HFFc6 (cell line): ENCODE measurements around the gene SOWAHC. TPM values are rescaled to one million over a fixed set of nuclear protein-coding genes. Genes with fewer than 3 reads are reported as not detected.
"Not testable (repeated sequence)": the region's sequence is repeated elsewhere in the genome, so short reads cannot be mapped to it uniquely, and the experiment has no call there.

ENCODE experiments used
- DNase-seq: peaks from one replicate; pipeline ENCODE4 v3.0.0-alpha.2; 2018
- H3K27ac Mint-ChIP-seq: 2 replicates; pipeline ENCODE4 v1.8.0; 2020; ENCODE audit warnings: mild to moderate bottlenecking, mixed read lengths
- H3K27me3 Mint-ChIP-seq: 2 replicates; pipeline ENCODE4 v1.8.0; 2021; ENCODE audit warnings: mild to moderate bottlenecking, moderate library complexity, mixed read lengths; ENCODE audit not compliant: insufficient read depth
- H3K36me3 Mint-ChIP-seq: 2 replicates; pipeline ENCODE4 v1.8.0; 2021; ENCODE audit warnings: low read depth, mixed read lengths
- H3K4me1 Mint-ChIP-seq: 2 replicates; pipeline ENCODE4 v1.8.0; 2020; ENCODE audit warnings: low read depth, mixed read lengths
- H3K4me3 Mint-ChIP-seq: 2 replicates; pipeline ENCODE4 v1.8.0; 2020; ENCODE audit warnings: mild to moderate bottlenecking, moderate library complexity, mixed read lengths
- H3K9me3 Mint-ChIP-seq: 2 replicates; pipeline ENCODE4 v1.8.0; 2020; ENCODE audit warnings: mild to moderate bottlenecking, mixed read lengths
- total RNA-seq, 6 experiments: library from RNA; stranded (reverse); fragmentation: NEBNext Ultra II Directional; extraction: Animal tissue kit (Norgen Biotek cat#: 25700); gene quantifications; 2 replicates in 1 of 6; 3 replicates in 5 of 6; pipeline ENCODE4 v1.2.3, GENCODE V29; 2021
- TF ChIP-seq, protein P1 (sequence below): fragments of 200-600 bp; sonication (generic); IDR thresholded peaks from 2 replicates; pipeline ENCODE4 v1.5.0; 2021; ENCODE audit warnings: antibody characterized with exemption, mild to moderate bottlenecking

The SOWAHC gene
- total RNA-seq, 6 experiments from 2014 or later = 9.4 to 12.3 (median 10.4) TPM

DNA sequence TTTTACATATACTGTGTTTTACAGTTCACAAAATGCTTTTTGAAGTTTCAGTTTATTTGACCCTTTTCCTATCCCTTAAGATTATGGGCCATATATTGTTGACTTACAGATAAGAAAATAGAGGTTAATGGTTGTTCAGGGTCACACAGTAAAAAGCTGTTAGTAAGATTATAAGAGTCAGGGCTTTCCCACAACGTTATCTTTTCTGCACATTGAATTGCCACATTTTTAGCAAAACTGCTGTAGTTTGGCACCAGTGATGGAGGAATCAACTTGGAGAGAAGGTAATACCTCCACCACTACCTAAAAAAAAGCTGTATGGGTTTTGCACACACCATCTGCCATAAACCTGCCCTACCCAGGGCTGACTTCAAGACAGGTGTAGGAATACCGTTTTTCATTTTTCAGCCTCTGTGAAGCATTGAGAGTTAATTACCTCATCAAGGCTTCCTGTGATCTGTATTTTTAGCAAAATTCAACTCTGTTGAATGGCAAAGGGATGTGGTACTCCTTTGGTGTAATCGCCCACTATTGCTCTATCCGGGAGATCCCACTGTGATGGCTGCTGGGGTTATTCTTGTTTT lies 5.0 kb downstream of the SOWAHC start:
- H3K27ac Mint-ChIP-seq = no peak overlapping the region
- peaks cover 38% of the 10 kb centered on the region for H3K4me1 Mint-ChIP-seq
- H3K36me3 Mint-ChIP-seq = peaks cover 10% of the 10 kb centered on the region; the same call in 1 of the 2 replicates
- no peak for DNase-seq
- TF ChIP-seq, protein P1, sequence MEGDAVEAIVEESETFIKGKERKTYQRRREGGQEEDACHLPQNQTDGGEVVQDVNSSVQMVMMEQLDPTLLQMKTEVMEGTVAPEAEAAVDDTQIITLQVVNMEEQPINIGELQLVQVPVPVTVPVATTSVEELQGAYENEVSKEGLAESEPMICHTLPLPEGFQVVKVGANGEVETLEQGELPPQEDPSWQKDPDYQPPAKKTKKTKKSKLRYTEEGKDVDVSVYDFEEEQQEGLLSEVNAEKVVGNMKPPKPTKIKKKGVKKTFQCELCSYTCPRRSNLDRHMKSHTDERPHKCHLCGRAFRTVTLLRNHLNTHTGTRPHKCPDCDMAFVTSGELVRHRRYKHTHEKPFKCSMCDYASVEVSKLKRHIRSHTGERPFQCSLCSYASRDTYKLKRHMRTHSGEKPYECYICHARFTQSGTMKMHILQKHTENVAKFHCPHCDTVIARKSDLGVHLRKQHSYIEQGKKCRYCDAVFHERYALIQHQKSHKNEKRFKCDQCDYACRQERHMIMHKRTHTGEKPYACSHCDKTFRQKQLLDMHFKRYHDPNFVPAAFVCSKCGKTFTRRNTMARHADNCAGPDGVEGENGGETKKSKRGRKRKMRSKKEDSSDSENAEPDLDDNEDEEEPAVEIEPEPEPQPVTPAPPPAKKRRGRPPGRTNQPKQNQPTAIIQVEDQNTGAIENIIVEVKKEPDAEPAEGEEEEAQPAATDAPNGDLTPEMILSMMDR = no peak
- H3K27me3 Mint-ChIP-seq = peaks cover 10% of the 10 kb centered on the region; the same call in 1 of the 2 replicates
- H3K9me3 Mint-ChIP-seq = no peaks in the 10 kb centered on the region
- no peak overlapping the region for H3K4me3 Mint-ChIP-seq

DNA sequence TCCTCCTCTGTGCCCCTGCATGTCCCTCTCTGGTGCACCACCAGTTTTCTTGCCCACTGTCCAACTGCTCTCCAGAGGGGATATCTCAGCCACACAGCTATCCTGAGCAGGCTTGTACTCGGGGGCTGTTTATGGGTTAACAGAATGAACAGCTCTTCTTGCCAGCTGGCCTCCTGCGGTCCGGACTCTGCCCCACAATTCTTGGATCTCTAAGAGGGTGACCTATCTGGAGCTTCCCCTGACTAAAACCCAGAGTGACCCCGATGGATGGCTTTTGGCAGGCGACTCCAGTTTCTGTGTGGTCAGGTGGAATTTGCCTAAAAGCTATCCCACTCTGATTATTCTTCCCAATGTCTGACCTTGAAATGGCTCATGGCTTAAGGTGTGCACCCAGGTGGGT lies 9.1 kb downstream of the SOWAHC start:
- TF ChIP-seq, protein P1 = no peak
- Mint-ChIP-seq H3K9me3 (no peaks in the 10 kb centered on the region), H3K4me3 (no peak overlapping the region), H3K27ac (no peak overlapping the region), H3K36me3 (no peaks in the 10 kb centered on the region), H3K27me3 (peaks cover 17% of the 10 kb centered on the region; the same call in 1 of the 2 replicates), H3K4me1 (peaks cover 11% of the 10 kb centered on the region; the same call in 1 of the 2 replicates)
- no peak for DNase-seq

DNA sequence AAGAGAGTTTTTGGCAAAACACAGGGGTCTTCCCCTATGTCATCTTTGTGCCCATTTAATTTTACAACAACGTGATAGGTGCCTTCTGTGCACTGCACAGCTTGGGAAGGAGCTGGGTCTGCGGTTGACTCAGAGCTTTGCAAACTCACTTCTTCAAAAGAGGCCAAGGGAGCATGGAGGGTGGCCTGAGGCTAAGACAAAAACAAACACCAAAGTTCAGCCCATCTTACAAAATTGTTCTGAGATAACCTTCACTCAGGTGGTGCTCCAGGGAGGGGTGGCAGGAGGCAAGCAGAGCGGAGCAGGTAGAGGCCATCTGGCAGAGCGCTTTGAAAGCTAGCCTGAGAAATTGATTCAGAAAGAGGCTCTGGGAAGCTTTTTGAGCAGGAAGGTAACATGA lies 9.8 kb downstream of the SOWAHC start:
- Mint-ChIP-seq H3K9me3 (no peaks in the 10 kb centered on the region), H3K36me3 (no peaks in the 10 kb centered on the region), H3K4me1 (peaks cover 6% of the 10 kb centered on the region; the same call in 1 of the 2 replicates), H3K27ac (no peak overlapping the region), H3K27me3 (peaks cover 17% of the 10 kb centered on the region; the same call in 1 of the 2 replicates), H3K4me3 (no peak overlapping the region)
- TF ChIP-seq, protein P1 = no peak
- DNase-seq = no peak

DNA sequence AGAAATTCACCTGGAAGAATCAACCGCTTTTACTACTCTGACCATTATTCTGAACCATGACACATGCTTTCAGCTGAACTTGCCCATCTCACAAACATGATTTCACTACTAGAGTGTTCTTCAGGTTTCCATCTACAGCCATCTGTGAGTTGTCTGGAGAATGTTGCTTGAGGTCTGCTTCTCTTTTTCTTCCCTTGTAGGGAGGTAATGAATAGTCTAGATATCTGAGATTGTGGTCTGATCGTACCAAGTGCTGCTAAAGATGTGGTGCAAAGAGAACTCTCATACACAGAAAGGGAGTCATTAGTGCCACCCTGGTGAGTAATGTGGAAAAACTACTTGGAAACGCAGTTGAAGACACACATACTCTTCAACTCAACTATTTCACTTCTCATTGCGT lies 10.2 kb downstream of the SOWAHC start:
- peaks cover 17% of the 10 kb centered on the region; the same call in 1 of the 2 replicates for H3K27me3 Mint-ChIP-seq
- H3K27ac Mint-ChIP-seq = no peak overlapping the region
- H3K4me1 Mint-ChIP-seq = peaks cover 4% of the 10 kb centered on the region; the same call in 1 of the 2 replicates

DNA sequence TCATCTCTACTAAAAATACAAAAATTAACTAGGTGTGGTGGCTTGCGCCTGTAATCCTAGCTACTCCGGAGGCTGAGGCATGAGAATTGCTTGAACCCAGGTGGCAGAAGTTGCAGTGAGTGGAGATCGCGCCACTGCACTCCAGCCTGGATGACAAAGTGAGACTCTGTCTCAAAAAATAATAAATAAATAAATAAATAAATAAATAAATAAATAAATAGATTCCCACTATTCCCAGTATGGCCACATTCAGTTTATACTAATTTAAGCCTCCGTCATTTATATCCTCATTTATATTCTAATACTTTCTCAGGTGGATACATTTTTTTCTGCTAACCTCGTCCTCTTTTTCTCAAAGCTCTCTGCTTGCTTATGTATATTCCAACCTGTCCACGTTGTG lies 14.2 kb downstream of the SOWAHC start:
- not testable (repeated sequence) for H3K4me1 Mint-ChIP-seq, H3K9me3 Mint-ChIP-seq, DNase-seq, H3K36me3 Mint-ChIP-seq, H3K27ac Mint-ChIP-seq, H3K4me3 Mint-ChIP-seq
- H3K27me3 Mint-ChIP-seq = peaks cover 19% of the 10 kb centered on the region

More for the DNA sequence above, 10.2 kb downstream of the SOWAHC start:
- Mint-ChIP-seq H3K4me3 (no peak overlapping the region), H3K9me3 (no peaks in the 10 kb centered on the region), H3K36me3 (no peaks in the 10 kb centered on the region)
- TF ChIP-seq, protein P1 = no peak
- no peak for DNase-seq

DNA sequence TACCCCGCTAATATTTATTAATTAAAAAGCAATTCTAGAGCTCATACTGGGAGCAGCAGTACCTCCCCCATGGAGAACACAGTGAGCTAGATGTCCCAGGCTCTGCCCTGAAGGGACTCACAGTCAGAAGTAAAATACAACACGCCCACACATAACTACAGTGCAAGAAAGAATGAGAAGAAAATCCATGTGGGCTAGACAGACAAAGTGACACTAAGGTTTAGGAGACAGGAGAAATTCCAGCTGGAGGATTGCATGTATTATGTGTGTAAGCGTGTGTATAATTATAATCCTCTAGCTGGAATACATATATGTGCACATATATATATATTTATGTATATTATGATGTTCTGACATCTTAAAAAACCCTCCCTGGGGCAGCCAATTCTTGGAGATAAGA lies 15.7 kb downstream of the SOWAHC start:
- DNase-seq = no peak

More for the DNA sequence above, 15.7 kb downstream of the SOWAHC start:
- H3K4me1 Mint-ChIP-seq = no peaks in the 10 kb centered on the region
- H3K36me3 Mint-ChIP-seq = no peaks in the 10 kb centered on the region
- no peak overlapping the region for H3K27ac Mint-ChIP-seq
- H3K9me3 Mint-ChIP-seq = no peaks in the 10 kb centered on the region
- TF ChIP-seq, protein P1 = no peak
- H3K4me3 Mint-ChIP-seq = no peak overlapping the region
- peaks cover 17% of the 10 kb centered on the region for H3K27me3 Mint-ChIP-seq
